IMR-90 (cell line): ENCODE results near the gene ELP4. TPM values are rescaled to one million over a fixed set of nuclear protein-coding genes. Genes with fewer than 3 reads are reported as not detected.

Source experiments
- ATAC-seq: fragments of 200-7000 bp; cut with Tn5 transposase; 2 replicates; pipeline ENCODE4 v1.9.1; 2020; ENCODE audit warnings: low read depth, mild to moderate bottlenecking, moderate library complexity
- BruUV-seq: library from RNA; stranded (reverse); fragments of 400-500 nt; replicated peaks from 2 replicates; lab custom pipeline; 2021; lab: Mats Ljungman, UMichigan
- CTCF ChIA-PET: fragments of 300-600 bp; formaldehyde crosslinking; extraction: SDS; loops from one replicate; lab custom pipeline; 2021; ENCODE audit warnings: antibody characterized with exemption; lab: Yijun Ruan, JAX
- POLR2A ChIA-PET: fragments of 300-600 bp; sonication (Branson Sonifier 250); formaldehyde crosslinking; loops from one replicate; lab custom pipeline; 2022; ENCODE audit warnings: antibody characterized with exemption; ENCODE audit not compliant: unreplicated experiment; lab: Charles Lee
- DNase-seq: peaks from one replicate; pipeline ENCODE4 v3.0.0; 2013
- H2AFZ ChIP-seq: replicated peaks from 2 replicates; pipeline ENCODE3; 2013; ENCODE audit warnings: low read length, mild to moderate bottlenecking; ENCODE audit not compliant: poor library complexity
- H2AK5ac ChIP-seq: 2 replicates; pipeline ENCODE4 v1.6.1; 2013; ENCODE audit warnings: low read depth, low read length, inconsistent platforms
- H2AK9ac ChIP-seq: replicated peaks from 2 replicates; pipeline ENCODE3; 2013; ENCODE audit warnings: mild to moderate bottlenecking, low read depth, low read length, moderate library complexity; ENCODE audit not compliant: poor library complexity
- H2BK120ac ChIP-seq: 2 replicates; pipeline ENCODE4 v1.6.1; 2013; ENCODE audit warnings: low read depth, low read length, inconsistent platforms
- H2BK15ac ChIP-seq: 3 replicates; pipeline ENCODE4 v1.6.1; 2013; ENCODE audit warnings: low read depth, low read length, inconsistent platforms
- H2BK20ac ChIP-seq: 2 replicates; pipeline ENCODE4 v1.6.1; 2013; ENCODE audit warnings: low read depth, mild to moderate bottlenecking, inconsistent platforms, low read length, moderate library complexity
- H2BK5ac ChIP-seq: 2 replicates; pipeline ENCODE4 v1.6.1; 2013; ENCODE audit warnings: mild to moderate bottlenecking, low read depth, low read length, inconsistent platforms; ENCODE audit not compliant: poor library complexity, severe bottlenecking
- H3K14ac ChIP-seq: replicated peaks from 2 replicates; pipeline ENCODE4 v1.6.1; 2013; ENCODE audit warnings: low read depth, low read length, inconsistent platforms
- H3K18ac ChIP-seq: 2 replicates; pipeline ENCODE4 v1.6.1; 2013; ENCODE audit warnings: low read depth, low read length, control low read depth
- H3K23ac ChIP-seq: 2 replicates; pipeline ENCODE4 v1.6.1; 2013; ENCODE audit warnings: low read depth, low read length, inconsistent platforms
- H3K27ac ChIP-seq: 2 replicates; pipeline ENCODE4 v1.5.1; 2013; ENCODE audit warnings: mild to moderate bottlenecking, control low read depth, low read length; ENCODE audit not compliant: insufficient read depth
- H3K27me3 ChIP-seq: 2 replicates; pipeline ENCODE4 v1.6.1; 2013; ENCODE audit warnings: low read length; ENCODE audit not compliant: control insufficient read depth, insufficient read depth
- H3K36me3 ChIP-seq: 2 replicates; pipeline ENCODE4 v1.6.1; 2013; ENCODE audit warnings: low read length, mixed read lengths; ENCODE audit not compliant: control insufficient read depth, insufficient read depth
- H3K4ac ChIP-seq: 2 replicates; pipeline ENCODE4 v1.6.1; 2013; ENCODE audit warnings: low read depth, low read length, inconsistent platforms
- H3K4me1 ChIP-seq: 2 replicates; pipeline ENCODE4 v1.6.1; 2013; ENCODE audit warnings: low read length, mixed read lengths; ENCODE audit not compliant: control insufficient read depth, insufficient read depth
- H3K4me2 ChIP-seq: 2 replicates; pipeline ENCODE4 v1.6.1; 2013; ENCODE audit warnings: low read depth, mild to moderate bottlenecking, control low read depth, low read length, moderate library complexity
- H3K4me3 ChIP-seq: 2 replicates; pipeline ENCODE4 v1.5.1; 2013; ENCODE audit warnings: low read depth, mild to moderate bottlenecking, control low read depth, low read length, moderate library complexity; ENCODE audit not compliant: insufficient read depth
- H3K56ac ChIP-seq: 2 replicates; pipeline ENCODE4 v1.6.1; 2013; ENCODE audit warnings: low read length, inconsistent platforms; ENCODE audit not compliant: insufficient read depth; ENCODE audit errors: extremely low read depth
- H3K79me1 ChIP-seq, 2 experiments: 2 replicates each; pipeline ENCODE4 v1.6.1; 2013; ENCODE audit warnings: low read length in 2 of 2, inconsistent platforms in 1 of 2, low read depth in 1 of 2
- H3K9ac ChIP-seq: 2 replicates; pipeline ENCODE4 v1.6.1; 2013; ENCODE audit warnings: low read depth, low read length, control low read depth
- H3K9me1 ChIP-seq: 2 replicates; pipeline ENCODE4 v1.6.1; 2013; ENCODE audit warnings: low read length, inconsistent platforms; ENCODE audit not compliant: insufficient read depth
- H3K9me3 ChIP-seq: 2 replicates; pipeline ENCODE4 v1.6.1; 2013; ENCODE audit warnings: low read length; ENCODE audit not compliant: control insufficient read depth, insufficient read depth
- H4K20me1 ChIP-seq: 2 replicates; pipeline ENCODE4 v1.6.1; 2013; ENCODE audit warnings: low read length, inconsistent platforms; ENCODE audit not compliant: insufficient read depth
- H4K5ac ChIP-seq: 2 replicates; pipeline ENCODE4 v1.6.1; 2013; ENCODE audit warnings: mild to moderate bottlenecking, low read depth, low read length, control low read depth
- H4K8ac ChIP-seq, 2 experiments: 2 replicates each; pipeline ENCODE4 v1.6.1; 2013; ENCODE audit warnings: low read depth in 2 of 2, low read length in 2 of 2, control low read depth in 1 of 2, inconsistent platforms in 1 of 2
- H4K91ac ChIP-seq: 2 replicates; pipeline ENCODE4 v1.6.1; 2013; ENCODE audit warnings: low read depth, low read length, inconsistent platforms; ENCODE audit not compliant: insufficient read depth
- BHLHE40 ChIP-seq: fragments of 150-350 bp; IDR thresholded peaks from 2 replicates; pipeline ENCODE4 v1.6.1; 2016; ENCODE audit warnings: mild to moderate bottlenecking, low read depth, low read length
- CEBPB ChIP-seq: IDR thresholded peaks from 2 replicates; pipeline ENCODE4 v1.6.1; 2012; ENCODE audit warnings: low read depth, low read length, improper control_type of control experiment
- FOS ChIP-seq: fragments of 150-350 bp; IDR thresholded peaks from 2 replicates; pipeline ENCODE4 v1.6.1; 2016; ENCODE audit warnings: low read depth, low read length
- MAFK ChIP-seq: IDR thresholded peaks from 2 replicates; pipeline ENCODE4 v1.6.1; 2012; ENCODE audit warnings: low read depth, low read length, improper control_type of control experiment
- MAZ ChIP-seq: IDR thresholded peaks from 2 replicates; pipeline ENCODE4 v1.6.1; 2012; ENCODE audit warnings: low read depth, mild to moderate bottlenecking, low read length, improper control_type of control experiment, moderate library complexity, borderline replicate concordance
- MXI1 ChIP-seq: IDR thresholded peaks from 2 replicates; pipeline ENCODE4 v1.6.1; 2012; ENCODE audit warnings: low read depth, mild to moderate bottlenecking, low read length, moderate library complexity, borderline replicate concordance
- RAD21 ChIP-seq: IDR thresholded peaks from 2 replicates; pipeline ENCODE4 v1.6.1; 2012; ENCODE audit warnings: low read length, improper control_type of control experiment
- RCOR1 ChIP-seq: IDR thresholded peaks from 2 replicates; pipeline ENCODE4 v1.6.1; 2012; ENCODE audit warnings: mild to moderate bottlenecking, low read length, improper control_type of control experiment; ENCODE audit not compliant: insufficient replicate concordance
- SMC3 ChIP-seq: fragments of 150-350 bp; IDR thresholded peaks from 2 replicates; pipeline ENCODE4 v1.6.1; 2016; ENCODE audit warnings: low read depth, mild to moderate bottlenecking, antibody characterized with exemption, low read length, moderate library complexity
- WGBS, 2 experiments: methylation state at CpG; one replicate each; pipeline versions ENCODE4 v1.1.5 to v1.1.7; 2013; ENCODE audit warnings: missing lambda C conversion rate in 2 of 2; ENCODE audit not compliant: insufficient read length in 1 of 2; ENCODE audit errors: extremely low coverage in 2 of 2; 5-methylcytosine and 5-hydroxymethylcytosine counted together
- dilution Hi-C: fragments of 300-500 bp; cut with HindIII; formaldehyde crosslinking; loops from one replicate; pipeline ENCODE4 v1.14.3; 2018; ENCODE audit warnings: low sequenced_read_pairs; ENCODE audit not compliant: unreplicated experiment
- in situ Hi-C: fragments of 300-500 bp; cut with MboI; formaldehyde crosslinking; loops from 3 replicates; pipeline ENCODE4 v1.14.3; 2019; ENCODE audit warnings: low sequenced_read_pairs, inconsistent platforms, mixed read lengths
- intact Hi-C: fragments of 100-400 bp; cut with micrococcal nuclease; formaldehyde crosslinking; loops from 2 replicates; pipeline ENCODE4 v1.10.0; 2022
- polyA plus RNA-seq, 3 experiments: library from polyadenylated mRNA; depleted of rRNA; stranded (reverse); fragments of >200 nt; gene quantifications; 2 replicates each; pipeline ENCODE4 v1.2.3, GENCODE V29; 2012; ENCODE audit warnings: low replicate concordance in 1 of 3
- total RNA-seq: library from RNA; depleted of rRNA; stranded (reverse); fragments of >200 nt; gene quantifications from 2 replicates; pipeline ENCODE4 v1.2.3, GENCODE V29; 2012

ELP4 gene
- total and polyA plus RNA-seq, 2 of the 4 experiments (the other 2 are of a cell fraction) = 8.4 to 20.4 TPM

DNA sequence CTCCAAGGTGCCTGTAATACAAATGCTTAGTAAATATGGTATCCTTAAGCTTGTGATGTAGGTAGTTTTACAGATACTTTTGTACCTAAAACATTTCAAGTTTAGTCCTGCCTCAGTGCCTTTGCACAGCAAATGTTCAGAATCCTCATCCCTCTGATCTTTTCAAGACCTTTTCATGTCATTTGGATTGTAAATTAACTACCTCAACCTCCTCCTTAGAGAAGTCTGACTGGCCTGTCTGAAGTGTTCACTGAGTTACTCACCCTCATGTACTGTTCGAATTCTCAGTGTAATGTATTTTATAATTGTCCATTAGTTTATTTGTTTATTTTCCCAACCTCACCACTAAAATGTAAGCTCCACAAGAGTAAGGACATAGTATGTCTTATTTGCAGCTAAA lies 147.5 kb downstream of the ELP4 start:
- H4K5ac ChIP-seq = no peak overlapping the region
- H4K20me1 ChIP-seq = no peaks in the 10 kb centered on the region
- peak overlapping the region; percentile 56; the same call in 1 of the 2 replicates for H3K14ac ChIP-seq
- dilution Hi-C loops = no loop called here
- ChIA-PET POLR2A (no interaction called here), CTCF (no interaction called here)
- H4K91ac ChIP-seq = no peak overlapping the region
- peaks cover 4% of the 10 kb centered on the region; the same call in 1 of the 2 replicates for H3K4me1 ChIP-seq
- no peak overlapping the region for H3K18ac ChIP-seq
- peak overlapping the region; percentile 29; the same call in 1 of the 2 replicates for H2BK120ac ChIP-seq
- no peaks in the 10 kb centered on the region for H3K9me3 ChIP-seq
- H2AFZ ChIP-seq = no peak overlapping the region
- DNase-seq = no peak
- no peak for TF ChIP-seq RAD21
- TF ChIP-seq FOS = no peak
- no peak for TF ChIP-seq MXI1
- no peak for TF ChIP-seq RCOR1
- no peak for TF ChIP-seq SMC3
- TF ChIP-seq BHLHE40 = no peak
- TF ChIP-seq MAFK = no peak
- no peak for TF ChIP-seq MAZ
- no peak for TF ChIP-seq CEBPB
- H3K27me3 ChIP-seq = no peaks in the 10 kb centered on the region
- H2AK9ac ChIP-seq = no peak overlapping the region
- WGBS, 2 experiments = no CpG with 5 or more reads among the region's 1 CpG
- 0 out of 2 replicates have a peak, but pooled peaks cover 2% of the 10 kb centered on the region for H3K9me1 ChIP-seq
- in situ Hi-C loops = no loop called here
- H2BK20ac ChIP-seq = no peak overlapping the region
- H3K4ac ChIP-seq = peak overlapping the region; percentile 4; the same call in 1 of the 2 replicates
- H3K23ac ChIP-seq = peak overlapping the region; percentile 77; the same call in 1 of the 2 replicates
- no peak overlapping the region for H2AK5ac ChIP-seq
- H2BK5ac ChIP-seq = no peak overlapping the region
- no peak overlapping the region for H3K9ac ChIP-seq
- no peaks in the 10 kb centered on the region for H3K36me3 ChIP-seq
- intact Hi-C loops = no loop called here
- peak; percentile 24; the same call in 1 of the 2 replicates for ATAC-seq
- BruUV-seq = no TSS peak
- H3K4me2 ChIP-seq = no peak overlapping the region
- H2BK15ac ChIP-seq = no peak overlapping the region
- no peak overlapping the region for H3K27ac ChIP-seq
- no peak overlapping the region for H3K4me3 ChIP-seq
- H4K8ac ChIP-seq = no peak overlapping the region; a peak in 1 of 4 replicates
- no peak overlapping the region for H3K56ac ChIP-seq
- no peaks in the 10 kb centered on the region for H3K79me1 ChIP-seq
